OCI-LY7 (cell line): Measurements from ENCODE around the gene TGM2. TPM values are rescaled to one million over a fixed set of nuclear protein-coding genes. Genes with fewer than 3 reads are reported as not detected.

ENCODE experiments used
- BruUV-seq: library from RNA; stranded (reverse); fragments of 400-500 nt; replicated peaks from 2 replicates; lab custom pipeline; 2021; lab: Mats Ljungman, UMichigan
- CTCF ChIA-PET: fragments of 300-600 bp; sonication (Branson Sonifier 250); formaldehyde crosslinking; loops from one replicate; lab custom pipeline; 2022; ENCODE audit warnings: antibody characterized with exemption; ENCODE audit not compliant: unreplicated experiment; lab: Charles Lee
- POLR2A ChIA-PET: fragments of 300-600 bp; sonication (Branson Sonifier 250); formaldehyde crosslinking; loops from one replicate; lab custom pipeline; 2022; ENCODE audit warnings: antibody characterized with exemption; lab: Charles Lee
- DNase-seq: peaks from one replicate; pipeline ENCODE4 v3.0.0-alpha.2; 2015; ENCODE audit warnings: low spot score
- H2AFZ ChIP-seq: fragments of 200-600 bp; sonication (generic), shearing (Covaris generic); 2 replicates; pipeline ENCODE4 v1.6.1; 2014; ENCODE audit warnings: mild to moderate bottlenecking, antibody characterized with exemption, low read length, moderate library complexity
- H3K27ac ChIP-seq: fragments of 200-600 bp; sonication (generic); 2 replicates; pipeline ENCODE4 v1.5.1; 2014; ENCODE audit warnings: mixed run types, low read depth, mild to moderate bottlenecking, moderate library complexity, low read length, inconsistent platforms; ENCODE audit not compliant: poor library complexity, severe bottlenecking
- H3K36me3 ChIP-seq: fragments of 200-600 bp; sonication (generic); 2 replicates; pipeline ENCODE4 v1.6.1; 2014; ENCODE audit warnings: mild to moderate bottlenecking, antibody characterized with exemption, low read length, moderate library complexity, mixed read lengths; ENCODE audit not compliant: insufficient read depth
- H3K4me1 ChIP-seq: fragments of 200-600 bp; sonication (generic); 2 replicates; pipeline ENCODE4 v1.5.1; 2014; ENCODE audit warnings: mild to moderate bottlenecking, low read length; ENCODE audit not compliant: insufficient read depth, poor library complexity, severe bottlenecking
- H3K4me2 ChIP-seq: fragments of 200-600 bp; sonication (generic); 2 replicates; pipeline ENCODE4 v1.6.1; 2014; ENCODE audit warnings: mild to moderate bottlenecking, low read length
- H3K4me3 ChIP-seq: fragments of 200-600 bp; sonication (generic); 2 replicates; pipeline ENCODE4 v1.5.1; 2014; ENCODE audit warnings: mild to moderate bottlenecking, low read depth, low read length; ENCODE audit not compliant: poor library complexity, severe bottlenecking
- H3K79me2 ChIP-seq: fragments of 200-600 bp; sonication (generic); 2 replicates; pipeline ENCODE4 v1.6.1; 2016; ENCODE audit warnings: low read depth, mild to moderate bottlenecking, low read length, moderate library complexity, mixed read lengths; ENCODE audit not compliant: insufficient read depth
- H3K9me2 ChIP-seq: fragments of 200-600 bp; sonication (generic); 2 replicates; pipeline ENCODE4 v1.6.1; 2016; ENCODE audit warnings: mild to moderate bottlenecking, low read length, mixed read lengths; ENCODE audit not compliant: insufficient read depth
- H3K9me3 ChIP-seq: fragments of 200-600 bp; sonication (generic); 2 replicates; pipeline ENCODE4 v1.6.1; 2014; ENCODE audit warnings: mild to moderate bottlenecking, mixed run types, low read length, mixed read lengths
- H4K20me1 ChIP-seq: fragments of 200-600 bp; sonication (generic); 2 replicates; pipeline ENCODE4 v1.6.1; 2014; ENCODE audit warnings: mild to moderate bottlenecking, antibody characterized with exemption, low read length, moderate library complexity, mixed read lengths; ENCODE audit not compliant: insufficient read depth
- CTCF ChIP-seq: fragments of 200-600 bp; sonication (generic); conservative IDR thresholded peaks from 2 replicates; pipeline ENCODE4 v1.5.1; 2014; ENCODE audit warnings: mild to moderate bottlenecking, antibody characterized with exemption, low read length, moderate library complexity, mixed read lengths
- EZH2phosphoT487 ChIP-seq: fragments of 200-600 bp; sonication (generic); IDR thresholded peaks from 2 replicates; pipeline ENCODE4 v1.6.1; 2018; ENCODE audit warnings: low read depth, borderline replicate concordance, mild to moderate bottlenecking, mixed run types, antibody characterized with exemption, low read length, moderate library complexity, mixed read lengths
- intact Hi-C: fragments of 100-400 bp; cut with micrococcal nuclease; formaldehyde crosslinking; loops from one replicate; pipeline ENCODE4 v1.10.0; 2022; ENCODE audit not compliant: unreplicated experiment
- total RNA-seq, 2 experiments: library from RNA; depleted of rRNA in 1 of 2; stranded (reverse); fragments of >200 nt in 1 of 2; shearing (Covaris generic) in 1 of 2; gene quantifications; 2 replicates each; pipeline ENCODE4 v1.2.3, GENCODE V29; 2014 to 2022

TGM2 gene
- total RNA-seq, 2 experiments from 2014 or later = not detected

GRCh38 chr20:38151455-38151854 lies 13.6 kb downstream of the TGM2 start:
- H3K4me3 ChIP-seq = no peak overlapping the region
- H3K79me2 ChIP-seq = no peaks in the 10 kb centered on the region
- no peak overlapping the region for H3K4me2 ChIP-seq
- no peaks in the 10 kb centered on the region for H3K9me2 ChIP-seq
- no peaks in the 10 kb centered on the region for H4K20me1 ChIP-seq
- no peak overlapping the region for H3K27ac ChIP-seq
- ChIA-PET CTCF (no interaction called here), POLR2A (interaction anchor here (0.6 kb wide), 1 partner anchor 602 kb away, joined by 3 read pairs; no protein-coding TSS in a partner anchor)
- H3K9me3 ChIP-seq = no peaks in the 10 kb centered on the region
- no peak overlapping the region for H2AFZ ChIP-seq
- intact Hi-C loops = no loop called here
- no peaks in the 10 kb centered on the region for H3K36me3 ChIP-seq
- H3K4me1 ChIP-seq = no peaks in the 10 kb centered on the region
- no peak for DNase-seq
- no peak for TF ChIP-seq CTCF
- TF ChIP-seq EZH2phosphoT487 = no peak
- BruUV-seq = no TSS peak

- Histone ChIP-seq H3K79me2 (no peaks in the 10 kb centered on the region), H3K4me1 (no peaks in the 10 kb centered on the region), H3K27ac (no peak overlapping the region), H3K4me2 (no peak overlapping the region), H4K20me1 (no peaks in the 10 kb centered on the region), H2AFZ (no peak overlapping the region), H3K9me2 (no peaks in the 10 kb centered on the region), H3K4me3 (no peak overlapping the region), H3K9me3 (no peaks in the 10 kb centered on the region), H3K36me3 (no peaks in the 10 kb centered on the region)
- TF ChIP-seq EZH2phosphoT487 (no peak), CTCF (no peak)
- ChIA-PET CTCF (no interaction called here), POLR2A (no interaction called here)
- intact Hi-C loops = no loop called here
- BruUV-seq = no TSS peak
- no peak for DNase-seq
Observed at GRCh38 chr20:38150335-38151170, 14.5 kb downstream of the TGM2 start.
